Peyer's patch (tissue), 4 donors: ENCODE results near the gene SYNGAP1.

Source experiments
- POLR2A ChIP-seq, 2 donors: fragments of 450-650 bp; IDR thresholded peaks; one replicate each; pipeline ENCODE4 v1.5.1; 2017; ENCODE audit warnings: antibody characterized with exemption in 2 of 2, mild to moderate bottlenecking in 2 of 2, moderate library complexity in 2 of 2
- TF ChIP-seq, protein P1 (sequence below), 6 experiments: fragments of 450-650 bp in 4 of 6; fragments of 200-600 bp in 2 of 6; sonication (generic) in 1 of 6; IDR thresholded peaks; one replicate each; pipeline ENCODE4 v1.5.1; 2017 to 2019; ENCODE audit warnings: antibody characterized with exemption in 6 of 6, mild to moderate bottlenecking in 3 of 6, moderate library complexity in 1 of 6

- TF ChIP-seq, protein P1, sequence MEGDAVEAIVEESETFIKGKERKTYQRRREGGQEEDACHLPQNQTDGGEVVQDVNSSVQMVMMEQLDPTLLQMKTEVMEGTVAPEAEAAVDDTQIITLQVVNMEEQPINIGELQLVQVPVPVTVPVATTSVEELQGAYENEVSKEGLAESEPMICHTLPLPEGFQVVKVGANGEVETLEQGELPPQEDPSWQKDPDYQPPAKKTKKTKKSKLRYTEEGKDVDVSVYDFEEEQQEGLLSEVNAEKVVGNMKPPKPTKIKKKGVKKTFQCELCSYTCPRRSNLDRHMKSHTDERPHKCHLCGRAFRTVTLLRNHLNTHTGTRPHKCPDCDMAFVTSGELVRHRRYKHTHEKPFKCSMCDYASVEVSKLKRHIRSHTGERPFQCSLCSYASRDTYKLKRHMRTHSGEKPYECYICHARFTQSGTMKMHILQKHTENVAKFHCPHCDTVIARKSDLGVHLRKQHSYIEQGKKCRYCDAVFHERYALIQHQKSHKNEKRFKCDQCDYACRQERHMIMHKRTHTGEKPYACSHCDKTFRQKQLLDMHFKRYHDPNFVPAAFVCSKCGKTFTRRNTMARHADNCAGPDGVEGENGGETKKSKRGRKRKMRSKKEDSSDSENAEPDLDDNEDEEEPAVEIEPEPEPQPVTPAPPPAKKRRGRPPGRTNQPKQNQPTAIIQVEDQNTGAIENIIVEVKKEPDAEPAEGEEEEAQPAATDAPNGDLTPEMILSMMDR (IDR thresholded peaks at IDR 0.05): no peak
- TF ChIP-seq POLR2A (IDR thresholded peaks at IDR 0.05): no peak
Observed at GRCh38 chr6:33390173-33390572, 29.7 kb upstream of the SYNGAP1 start.
